GM13977 (cell line): ENCODE measurements around the gene NUP214.
"Not testable (repeated sequence)": the region's sequence is repeated elsewhere in the genome, so short reads cannot be mapped to it uniquely, and the experiment has no call there.

ENCODE experiments used
- DNase-seq: peaks from one replicate; pipeline ENCODE4 v3.0.0; 2012; ENCODE audit warnings: low spot score
- in situ Hi-C: fragments of 300-500 bp; cut with MboI; formaldehyde crosslinking; loops from one replicate; pipeline ENCODE4 v1.12.0; 2022; ENCODE audit warnings: low sequenced_read_pairs, low pct_unique_long_range_greater_than_20kb, mixed read lengths, inconsistent platforms; ENCODE audit not compliant: unreplicated experiment
- TF ChIP-seq, protein P1 (sequence below): IDR thresholded peaks from 2 replicates; pipeline ENCODE4 v1.5.1; 2012; ENCODE audit warnings: mild to moderate bottlenecking, control low read depth; ENCODE audit not compliant: insufficient read depth; ENCODE audit errors: extremely low read depth, missing control alignments

NUP214 gene

GRCh38 chr9:131153595-131153994 lies 28.2 kb downstream of the NUP214 start:
- no peak for DNase-seq
- TF ChIP-seq, protein P1, sequence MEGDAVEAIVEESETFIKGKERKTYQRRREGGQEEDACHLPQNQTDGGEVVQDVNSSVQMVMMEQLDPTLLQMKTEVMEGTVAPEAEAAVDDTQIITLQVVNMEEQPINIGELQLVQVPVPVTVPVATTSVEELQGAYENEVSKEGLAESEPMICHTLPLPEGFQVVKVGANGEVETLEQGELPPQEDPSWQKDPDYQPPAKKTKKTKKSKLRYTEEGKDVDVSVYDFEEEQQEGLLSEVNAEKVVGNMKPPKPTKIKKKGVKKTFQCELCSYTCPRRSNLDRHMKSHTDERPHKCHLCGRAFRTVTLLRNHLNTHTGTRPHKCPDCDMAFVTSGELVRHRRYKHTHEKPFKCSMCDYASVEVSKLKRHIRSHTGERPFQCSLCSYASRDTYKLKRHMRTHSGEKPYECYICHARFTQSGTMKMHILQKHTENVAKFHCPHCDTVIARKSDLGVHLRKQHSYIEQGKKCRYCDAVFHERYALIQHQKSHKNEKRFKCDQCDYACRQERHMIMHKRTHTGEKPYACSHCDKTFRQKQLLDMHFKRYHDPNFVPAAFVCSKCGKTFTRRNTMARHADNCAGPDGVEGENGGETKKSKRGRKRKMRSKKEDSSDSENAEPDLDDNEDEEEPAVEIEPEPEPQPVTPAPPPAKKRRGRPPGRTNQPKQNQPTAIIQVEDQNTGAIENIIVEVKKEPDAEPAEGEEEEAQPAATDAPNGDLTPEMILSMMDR, result no peak
- in situ Hi-C loops, result no loop called here

GRCh38 chr9:131158673-131159072 lies 33.3 kb downstream of the NUP214 start:
- in situ Hi-C loops, result not testable (repeated sequence)

GRCh38 chr9:131160416-131161112 lies 35.2 kb downstream of the NUP214 start:
- TF ChIP-seq, protein P1, result no peak
- no peak for DNase-seq
- in situ Hi-C loops, result no loop called here

More at GRCh38 chr9:131158673-131159072, 33.3 kb downstream of the NUP214 start:
- DNase-seq, result not testable (repeated sequence)

DNA sequence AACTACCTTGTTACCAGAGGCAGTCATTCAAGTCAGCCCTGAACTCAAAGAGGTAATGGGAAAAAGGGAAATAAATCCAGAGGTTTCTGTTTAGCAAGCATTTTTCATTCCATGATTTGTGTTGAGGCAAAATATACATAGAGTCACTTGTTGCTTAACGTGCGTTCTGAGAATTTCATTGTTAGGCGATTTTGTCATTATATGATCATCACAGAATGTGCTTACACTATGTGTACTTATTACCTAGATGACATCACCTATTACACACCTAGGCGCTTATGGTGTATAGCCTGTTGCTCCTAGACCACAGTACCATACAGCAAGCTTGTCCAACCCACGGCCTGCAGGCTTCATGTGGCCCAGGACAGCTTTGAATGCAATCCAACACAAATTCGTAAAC lies 36.2 kb downstream of the NUP214 start:
- no peak for DNase-seq
- in situ Hi-C loops, result no loop called here
- TF ChIP-seq, protein P1, result no peak

DNA sequence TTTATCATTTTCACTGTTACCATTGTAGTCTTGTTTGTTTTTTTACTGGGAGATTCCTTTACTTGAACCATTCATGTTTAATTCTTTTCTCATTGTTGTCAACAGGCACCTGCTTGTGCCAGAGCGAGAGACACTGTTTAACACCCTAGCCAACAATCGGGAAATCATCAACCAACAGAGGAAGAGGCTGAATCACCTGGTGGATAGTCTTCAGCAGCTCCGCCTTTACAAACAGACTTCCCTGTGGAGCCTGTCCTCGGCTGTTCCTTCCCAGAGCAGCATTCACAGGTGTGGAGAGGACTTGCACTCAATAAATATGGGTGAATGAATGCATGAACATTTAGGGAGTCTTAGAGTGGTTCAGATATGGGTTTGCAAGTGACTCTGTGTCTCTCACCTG lies 37.5 kb downstream of the NUP214 start:
- in situ Hi-C loops, result no loop called here
- DNase-seq, result no peak
- TF ChIP-seq, protein P1, result no peak

DNA sequence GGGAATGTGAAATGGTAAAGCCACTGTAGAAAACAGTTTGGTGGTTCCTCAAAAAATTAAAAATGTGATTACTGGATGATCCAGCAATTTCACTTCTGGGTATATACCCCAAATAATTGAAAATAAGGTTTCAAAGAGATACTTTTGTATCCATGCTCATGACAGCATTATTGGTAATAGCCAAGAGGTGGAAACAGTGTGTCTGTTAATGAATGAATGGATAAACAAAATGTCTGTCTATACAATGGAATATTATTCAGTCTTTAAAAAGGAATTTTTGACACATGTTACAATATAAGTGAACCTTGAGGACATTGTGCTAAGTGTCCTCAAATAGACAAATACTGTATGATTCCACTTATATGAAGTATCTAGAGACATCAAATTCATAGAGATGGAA lies 40.1 kb downstream of the NUP214 start:
- in situ Hi-C loops, result no loop called here
- TF ChIP-seq, protein P1, result no peak
- DNase-seq, result no peak

DNA sequence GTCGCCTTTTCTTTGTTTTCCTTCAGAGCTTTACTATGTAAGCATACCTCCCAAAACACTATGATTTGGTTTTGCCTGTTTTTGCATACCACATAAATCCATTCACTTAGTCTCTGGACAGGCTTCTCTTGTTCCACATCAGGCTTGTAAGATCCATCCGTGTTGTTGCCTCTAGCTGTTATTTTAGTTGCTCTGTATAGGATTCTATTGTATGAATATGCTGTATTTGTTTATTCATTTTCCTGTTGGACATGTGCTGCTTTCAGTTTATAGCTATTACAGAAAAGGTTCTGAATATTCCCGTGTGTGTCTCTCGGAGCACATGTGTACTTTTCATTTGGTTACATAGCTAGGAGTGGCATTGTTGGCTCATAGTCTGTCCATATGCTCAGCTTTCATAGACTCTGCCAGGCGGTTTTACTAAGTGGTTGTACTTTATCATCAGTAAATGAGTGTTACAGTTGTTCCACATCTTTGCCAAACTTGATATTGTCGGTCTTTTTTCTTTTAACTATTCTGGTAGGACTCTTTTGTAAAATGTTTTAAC lies 41.8 kb downstream of the NUP214 start:
- in situ Hi-C loops, result no loop called here
- DNase-seq, result no peak
- TF ChIP-seq, protein P1, result no peak
